ENCODE measurements around the gene RNF220. TPM values are rescaled to one million over a fixed set of nuclear protein-coding genes. Genes with fewer than 3 reads are reported as not detected.

RNF220 gene
- total and polyA plus RNA-seq, 2 of the 4 experiments (the other 2 are of a cell fraction): 71.8 to 77.1 TPM

DNA sequence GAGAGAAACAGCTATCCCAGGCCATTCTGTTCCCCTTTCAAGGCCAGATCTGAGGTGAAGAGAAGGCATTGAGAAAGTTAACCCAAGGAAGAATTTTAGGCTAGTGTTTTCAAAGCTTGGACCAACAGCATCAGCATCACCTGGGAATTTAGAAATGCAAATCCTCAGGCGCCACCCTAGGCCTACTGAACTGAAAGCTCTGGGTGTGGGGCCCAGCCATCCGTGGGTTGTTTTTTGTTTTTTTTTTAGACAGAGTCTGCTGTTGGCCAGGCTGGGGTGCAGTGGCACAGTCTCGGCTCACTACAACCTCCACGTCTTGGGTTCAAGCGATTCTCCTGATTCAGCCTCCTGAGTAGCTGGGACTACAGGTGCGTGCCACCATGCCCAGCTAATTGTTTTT lies 98.6 kb downstream of the RNF220 start:
- H3K9me3 ChIP-seq (ENCODE audit: control insufficient read depth, insufficient read depth, low read length): no peaks in the 10 kb centered on the region
- no peak overlapping the region for H2AFZ ChIP-seq (replicated peaks; ENCODE audit: low read length, poor library complexity)
- intact Hi-C loops (cut with micrococcal nuclease) (no loop called here), dilution Hi-C loops (cut with HindIII; ENCODE audit: low sequenced_read_pairs, unreplicated experiment) (no loop called here), in situ Hi-C loops (cut with MboI; ENCODE audit: low sequenced_read_pairs) (no loop called here)
- H3K18ac ChIP-seq (ENCODE audit: low read depth, low read length): no peak overlapping the region
- no peaks in the 10 kb centered on the region for H3K4me1 ChIP-seq (ENCODE audit: control insufficient read depth, insufficient read depth, low read length)
- no peaks in the 10 kb centered on the region for H4K20me1 ChIP-seq (ENCODE audit: insufficient read depth, low read length)
- H3K9me1 ChIP-seq (ENCODE audit: insufficient read depth, low read length): no peaks in the 10 kb centered on the region
- no peaks in the 10 kb centered on the region for H3K79me1 ChIP-seq (ENCODE audit: low read depth in 1 of 2, low read length in 2 of 2)
- H3K4me2 ChIP-seq (ENCODE audit: low read depth, low read length): no peak overlapping the region
- H4K91ac ChIP-seq (ENCODE audit: insufficient read depth, low read depth, low read length): no peak overlapping the region
- H2BK120ac ChIP-seq (ENCODE audit: low read depth, low read length): no peak overlapping the region
- DNase-seq (no peak), ATAC-seq (ENCODE audit: low read depth) (no peak)
- no peak overlapping the region for H4K5ac ChIP-seq (ENCODE audit: low read depth, low read length)
- no peak overlapping the region for H3K23ac ChIP-seq (ENCODE audit: low read depth, low read length)
- no peak overlapping the region for H4K8ac ChIP-seq (ENCODE audit: low read depth in 2 of 2, low read length in 2 of 2)
- no peak overlapping the region for H3K14ac ChIP-seq (replicated peaks; ENCODE audit: low read depth, low read length)
- no peak overlapping the region for H2AK9ac ChIP-seq (replicated peaks; ENCODE audit: low read depth, low read length, poor library complexity)
- WGBS, 2 experiments (ENCODE audit: extremely low coverage in 2 of 2, insufficient read length in 1 of 2): 70% methylated on average over 2 of the region's 6 CpGs; no CpG with 5 or more reads in 1 of the 2 experiments
- H3K4ac ChIP-seq (ENCODE audit: low read depth, low read length): no peak overlapping the region
- ChIA-PET POLR2A (ENCODE audit: unreplicated experiment) (no interaction called here), CTCF (no interaction called here)
- no peak overlapping the region for H3K27ac ChIP-seq (ENCODE audit: insufficient read depth, low read length)
- no peak overlapping the region for H3K4me3 ChIP-seq (ENCODE audit: insufficient read depth, low read depth, low read length)
- H3K56ac ChIP-seq (ENCODE audit: extremely low read depth, insufficient read depth, low read length): no peak overlapping the region
- no peak overlapping the region for H2BK5ac ChIP-seq (ENCODE audit: low read depth, low read length, poor library complexity, severe bottlenecking)
- H3K27me3 ChIP-seq (ENCODE audit: control insufficient read depth, insufficient read depth, low read length): peaks cover 63% of the 10 kb centered on the region
- H3K9ac ChIP-seq (ENCODE audit: low read depth, low read length): no peak overlapping the region
- TF ChIP-seq CHD1 (IDR thresholded peaks at IDR 0.05; ENCODE audit: low read depth, low read length) (no peak), MXI1 (IDR thresholded peaks at IDR 0.05; ENCODE audit: borderline replicate concordance, low read depth, low read length) (no peak), SMC3 (IDR thresholded peaks at IDR 0.05; ENCODE audit: low read depth, low read length) (no peak)
- TF ChIP-seq, protein P1, sequence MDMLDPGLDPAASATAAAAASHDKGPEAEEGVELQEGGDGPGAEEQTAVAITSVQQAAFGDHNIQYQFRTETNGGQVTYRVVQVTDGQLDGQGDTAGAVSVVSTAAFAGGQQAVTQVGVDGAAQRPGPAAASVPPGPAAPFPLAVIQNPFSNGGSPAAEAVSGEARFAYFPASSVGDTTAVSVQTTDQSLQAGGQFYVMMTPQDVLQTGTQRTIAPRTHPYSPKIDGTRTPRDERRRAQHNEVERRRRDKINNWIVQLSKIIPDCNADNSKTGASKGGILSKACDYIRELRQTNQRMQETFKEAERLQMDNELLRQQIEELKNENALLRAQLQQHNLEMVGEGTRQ (IDR thresholded peaks at IDR 0.05; ENCODE audit: low read depth, low read length): no peak
- no TSS peak for BruUV-seq (replicated peaks)
- no peaks in the 10 kb centered on the region for H3K36me3 ChIP-seq (ENCODE audit: control insufficient read depth, insufficient read depth, low read length)
- no peak overlapping the region for H2BK15ac ChIP-seq (ENCODE audit: low read depth, low read length)
- H2AK5ac ChIP-seq (ENCODE audit: low read depth, low read length): no peak overlapping the region
- H2BK20ac ChIP-seq (ENCODE audit: low read depth, low read length): no peak overlapping the region
